Nephron progenitor cell (in vitro differentiated cells): ENCODE measurements around the gene HES3.

Source experiments
- DNase-seq: peaks from one replicate; pipeline ENCODE4 v3.0.0; 2021
- H3K27ac Mint-ChIP-seq: 2 replicates; pipeline ENCODE4 v1.8.0; 2021; ENCODE audit warnings: mild to moderate bottlenecking, moderate library complexity, mixed read lengths
- H3K27me3 Mint-ChIP-seq: 2 replicates; pipeline ENCODE4 v1.8.0; 2021; ENCODE audit warnings: mild to moderate bottlenecking, low read depth, mixed read lengths; ENCODE audit not compliant: poor library complexity
- H3K36me3 Mint-ChIP-seq: 2 replicates; pipeline ENCODE4 v1.8.0; 2021; ENCODE audit warnings: low read depth, mixed read lengths
- H3K4me1 Mint-ChIP-seq: 2 replicates; pipeline ENCODE4 v1.8.0; 2021; ENCODE audit warnings: mixed read lengths
- H3K4me3 Mint-ChIP-seq: 2 replicates; pipeline ENCODE4 v1.8.0; 2021; ENCODE audit warnings: mild to moderate bottlenecking, moderate library complexity, mixed read lengths
- H3K9me3 Mint-ChIP-seq: 2 replicates; pipeline ENCODE4 v1.8.0; 2021; ENCODE audit warnings: mild to moderate bottlenecking, moderate library complexity, mixed read lengths
- TF ChIP-seq, protein P1 (sequence below): fragments of 200-600 bp; sonication (generic); IDR thresholded peaks from 2 replicates; pipeline ENCODE4 v1.5.0; 2021; ENCODE audit warnings: antibody characterized with exemption

HES3 gene

DNA sequence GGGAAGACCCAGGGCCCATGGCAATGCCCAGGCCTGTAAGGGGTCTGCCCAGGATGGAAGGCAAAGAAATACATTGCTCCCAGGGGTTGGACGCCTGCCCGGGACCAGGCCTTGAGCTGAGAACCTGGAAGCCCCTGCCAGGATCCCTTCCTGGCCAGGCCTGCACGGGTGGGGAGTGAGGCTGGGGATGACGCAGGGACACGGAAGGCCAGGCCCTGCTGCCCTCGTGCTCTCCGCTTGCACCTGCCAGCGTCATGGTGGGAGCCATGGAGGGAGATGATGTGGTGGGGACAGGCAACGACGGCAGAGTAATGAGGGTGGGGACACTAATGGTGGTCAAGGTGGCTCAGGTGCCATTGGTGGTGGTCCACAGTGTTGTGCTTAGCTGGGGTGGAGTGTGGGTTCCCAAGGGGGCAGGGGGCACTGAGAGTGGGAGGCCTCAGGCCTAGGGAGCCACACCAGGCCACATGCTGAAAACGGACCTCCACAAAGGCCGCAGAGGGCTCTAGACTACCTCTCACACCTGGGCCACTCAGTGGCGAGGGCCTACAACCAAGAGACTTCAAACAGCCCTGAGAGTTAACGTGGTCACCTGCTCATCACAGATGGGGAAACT, 4.3 kb downstream of the HES3 start:
- peaks cover 89% of the 10 kb centered on the region for H3K27me3 Mint-ChIP-seq
- H3K4me1 Mint-ChIP-seq = peaks cover 5% of the 10 kb centered on the region
- DNase-seq = no peak
- H3K27ac Mint-ChIP-seq = no peak overlapping the region
- H3K9me3 Mint-ChIP-seq = no peaks in the 10 kb centered on the region
- H3K36me3 Mint-ChIP-seq = no peaks in the 10 kb centered on the region
- H3K4me3 Mint-ChIP-seq = no peak overlapping the region
- TF ChIP-seq, protein P1, sequence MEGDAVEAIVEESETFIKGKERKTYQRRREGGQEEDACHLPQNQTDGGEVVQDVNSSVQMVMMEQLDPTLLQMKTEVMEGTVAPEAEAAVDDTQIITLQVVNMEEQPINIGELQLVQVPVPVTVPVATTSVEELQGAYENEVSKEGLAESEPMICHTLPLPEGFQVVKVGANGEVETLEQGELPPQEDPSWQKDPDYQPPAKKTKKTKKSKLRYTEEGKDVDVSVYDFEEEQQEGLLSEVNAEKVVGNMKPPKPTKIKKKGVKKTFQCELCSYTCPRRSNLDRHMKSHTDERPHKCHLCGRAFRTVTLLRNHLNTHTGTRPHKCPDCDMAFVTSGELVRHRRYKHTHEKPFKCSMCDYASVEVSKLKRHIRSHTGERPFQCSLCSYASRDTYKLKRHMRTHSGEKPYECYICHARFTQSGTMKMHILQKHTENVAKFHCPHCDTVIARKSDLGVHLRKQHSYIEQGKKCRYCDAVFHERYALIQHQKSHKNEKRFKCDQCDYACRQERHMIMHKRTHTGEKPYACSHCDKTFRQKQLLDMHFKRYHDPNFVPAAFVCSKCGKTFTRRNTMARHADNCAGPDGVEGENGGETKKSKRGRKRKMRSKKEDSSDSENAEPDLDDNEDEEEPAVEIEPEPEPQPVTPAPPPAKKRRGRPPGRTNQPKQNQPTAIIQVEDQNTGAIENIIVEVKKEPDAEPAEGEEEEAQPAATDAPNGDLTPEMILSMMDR = no peak

DNA sequence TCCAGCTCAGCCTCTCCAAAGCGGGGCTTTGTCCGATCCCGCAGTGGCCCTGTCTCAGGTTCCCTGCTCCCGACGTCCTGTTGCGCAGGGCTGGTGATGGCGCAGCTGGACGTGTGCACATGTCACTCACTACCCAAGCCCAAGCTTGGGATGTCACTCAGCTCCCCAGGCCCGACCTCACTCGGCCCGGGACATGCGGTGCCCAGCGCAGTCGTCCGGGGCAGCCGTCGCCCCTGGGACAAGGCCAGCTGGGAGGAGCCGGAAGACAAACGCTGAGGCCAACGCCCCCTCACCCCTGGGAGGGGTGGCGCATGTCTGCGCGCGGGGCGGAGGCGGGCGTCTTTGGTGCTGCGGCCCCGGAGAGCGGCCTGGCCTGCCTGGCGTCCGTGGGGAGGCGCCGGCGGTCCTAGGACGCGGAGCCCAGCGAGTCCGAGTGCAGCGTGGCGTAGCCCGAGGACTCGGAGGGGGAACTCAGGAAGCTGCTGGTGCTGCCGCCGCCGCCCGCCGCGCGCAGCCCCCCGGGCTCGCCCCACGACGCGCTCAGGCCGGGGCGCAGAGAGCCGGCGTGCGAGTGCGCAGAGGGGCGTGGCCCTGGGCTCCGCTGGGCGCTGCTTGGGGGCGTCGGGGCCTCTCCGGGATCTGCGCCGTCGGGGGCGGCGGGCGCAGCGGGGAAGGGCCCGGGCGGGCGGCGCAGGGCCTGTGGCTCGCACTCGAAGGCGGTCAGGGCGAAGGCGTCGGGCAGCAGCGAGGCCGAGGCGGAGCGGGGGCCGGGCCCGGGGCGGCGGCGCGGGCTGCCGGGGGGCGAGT, 5.2 kb downstream of the HES3 start:
- Mint-ChIP-seq H3K27ac (no peak overlapping the region), H3K36me3 (no peaks in the 10 kb centered on the region), H3K27me3 (peaks cover 83% of the 10 kb centered on the region), H3K9me3 (no peaks in the 10 kb centered on the region), H3K4me3 (no peak overlapping the region), H3K4me1 (peaks cover 5% of the 10 kb centered on the region)
- TF ChIP-seq, protein P1 = no peak
- DNase-seq = peak; percentile 68

DNA sequence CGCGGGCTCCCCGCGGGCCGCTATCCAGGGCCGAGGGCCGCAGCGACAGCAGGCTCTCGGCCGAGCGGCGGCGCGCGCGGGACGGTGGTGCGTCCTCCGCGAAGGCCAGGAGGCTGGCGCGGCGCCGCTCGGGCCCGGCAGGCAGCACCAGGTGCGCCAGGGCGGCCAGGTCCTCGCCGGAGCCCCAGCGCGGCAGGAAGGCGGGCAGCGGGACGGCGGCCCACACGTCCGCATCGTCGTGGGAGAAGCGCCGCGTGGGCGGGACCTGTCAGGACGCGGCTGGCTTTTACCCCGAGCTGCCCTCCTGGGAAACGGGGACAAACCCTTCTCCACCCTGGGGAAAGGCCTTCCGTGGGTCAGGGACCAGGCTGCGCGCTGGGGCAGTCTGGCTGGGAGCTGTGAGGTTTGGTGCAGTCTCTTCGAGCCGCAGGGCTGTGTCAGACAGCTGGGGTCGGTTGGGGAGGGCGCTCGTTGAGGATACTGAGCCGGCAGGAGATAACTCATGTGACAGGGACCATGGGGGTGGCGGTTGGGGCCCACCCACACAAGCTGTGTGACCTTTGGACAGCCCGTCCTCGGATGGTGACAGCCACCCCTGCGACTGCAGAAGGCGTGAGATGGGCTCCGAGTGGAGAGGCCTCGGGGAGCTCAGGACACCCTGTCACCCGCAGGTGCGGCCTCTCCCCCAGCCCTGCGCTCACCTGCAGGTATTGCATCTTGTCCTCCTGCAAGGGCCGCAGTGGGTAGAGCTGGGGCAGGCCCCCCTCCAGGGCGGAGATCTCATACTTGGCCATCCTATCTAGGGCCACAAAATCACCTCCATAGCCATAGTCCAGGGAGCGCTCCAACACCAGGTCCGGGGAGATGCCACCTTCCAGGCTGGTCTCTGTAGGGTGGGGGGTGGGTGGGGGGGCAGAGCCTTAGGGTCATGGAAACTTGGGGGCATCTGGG, 6.0 kb downstream of the HES3 start:
- Mint-ChIP-seq H3K27me3 (peaks cover 78% of the 10 kb centered on the region), H3K4me1 (peaks cover 5% of the 10 kb centered on the region), H3K36me3 (no peaks in the 10 kb centered on the region), H3K27ac (no peak overlapping the region), H3K9me3 (no peaks in the 10 kb centered on the region), H3K4me3 (peak overlapping the region; percentile 28)
- TF ChIP-seq, protein P1 = no peak
- no peak for DNase-seq

DNA sequence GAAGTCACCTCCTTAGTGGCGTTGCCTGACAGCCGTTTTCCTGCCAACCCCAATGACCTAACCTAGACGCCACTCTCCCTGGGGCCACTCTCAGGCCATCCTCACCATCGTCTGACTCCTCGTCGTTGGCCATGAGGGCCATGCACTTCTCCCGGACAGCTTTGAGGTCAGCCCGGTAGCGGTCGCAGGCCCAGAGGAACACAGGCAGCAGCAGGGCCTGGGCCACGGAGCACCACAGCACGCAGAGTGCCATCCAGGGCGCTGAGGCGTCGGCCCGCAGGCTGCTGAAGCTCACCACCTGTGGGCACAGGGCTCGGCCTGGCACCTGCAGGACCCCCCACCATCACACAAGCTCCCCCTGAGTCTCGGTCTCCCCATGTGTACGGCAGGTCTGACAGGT, 7.3 kb downstream of the HES3 start:
- TF ChIP-seq, protein P1 = no peak
- Mint-ChIP-seq H3K9me3 (no peaks in the 10 kb centered on the region), H3K4me1 (peaks cover 5% of the 10 kb centered on the region), H3K36me3 (no peaks in the 10 kb centered on the region), H3K27ac (no peak overlapping the region), H3K27me3 (peaks cover 74% of the 10 kb centered on the region), H3K4me3 (no peak overlapping the region)
- no peak for DNase-seq

DNA sequence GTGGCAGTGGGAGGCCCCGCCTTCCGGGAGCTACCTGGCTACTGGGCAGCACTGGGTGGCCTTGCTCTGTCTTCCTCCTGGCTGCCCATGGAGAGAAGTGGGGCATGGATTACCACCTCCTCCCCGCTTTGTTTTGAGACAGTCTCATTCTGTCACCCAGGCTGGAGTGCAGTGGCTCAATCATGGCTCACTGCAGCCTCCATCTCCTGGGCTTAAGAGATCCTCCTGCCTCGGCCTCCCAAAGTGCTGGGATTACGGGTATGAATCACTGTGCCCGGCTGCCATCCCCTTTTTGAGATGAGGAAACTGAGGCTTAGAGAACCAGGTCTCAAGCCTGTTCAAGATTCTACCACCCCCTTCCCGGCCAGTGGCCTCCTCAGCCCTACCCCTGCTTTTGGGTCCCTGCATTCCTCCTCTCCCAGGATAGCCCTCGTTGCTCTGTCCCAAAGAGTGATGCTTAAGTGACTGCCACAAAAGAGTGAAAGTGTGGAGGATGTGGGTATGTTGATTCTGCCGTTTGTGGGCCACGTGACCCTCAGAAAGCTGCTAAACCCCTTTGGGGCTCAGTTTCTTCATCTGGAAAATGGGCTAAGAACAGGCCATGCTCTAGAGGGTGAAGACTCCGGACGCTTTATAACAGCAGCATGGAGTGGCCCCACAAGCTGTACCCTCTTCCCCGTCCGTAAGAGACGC, 7.8 kb downstream of the HES3 start:
- Mint-ChIP-seq H3K27ac (no peak overlapping the region), H3K4me1 (peaks cover 4% of the 10 kb centered on the region), H3K4me3 (no peak overlapping the region), H3K36me3 (no peaks in the 10 kb centered on the region), H3K9me3 (no peaks in the 10 kb centered on the region), H3K27me3 (peaks cover 72% of the 10 kb centered on the region)
- no peak for DNase-seq
- TF ChIP-seq, protein P1 = no peak
